ENCODE results near the gene PDE4A. TPM values are rescaled to one million over a fixed set of nuclear protein-coding genes. Genes with fewer than 3 reads are reported as not detected.

Gene PDE4A
- total and polyA plus RNA-seq, 2 of the 13 experiments (the other 11 are each of a cell fraction or from before 2014, with no cell fraction given), result 1.1 to 4.1 TPM

DNA sequence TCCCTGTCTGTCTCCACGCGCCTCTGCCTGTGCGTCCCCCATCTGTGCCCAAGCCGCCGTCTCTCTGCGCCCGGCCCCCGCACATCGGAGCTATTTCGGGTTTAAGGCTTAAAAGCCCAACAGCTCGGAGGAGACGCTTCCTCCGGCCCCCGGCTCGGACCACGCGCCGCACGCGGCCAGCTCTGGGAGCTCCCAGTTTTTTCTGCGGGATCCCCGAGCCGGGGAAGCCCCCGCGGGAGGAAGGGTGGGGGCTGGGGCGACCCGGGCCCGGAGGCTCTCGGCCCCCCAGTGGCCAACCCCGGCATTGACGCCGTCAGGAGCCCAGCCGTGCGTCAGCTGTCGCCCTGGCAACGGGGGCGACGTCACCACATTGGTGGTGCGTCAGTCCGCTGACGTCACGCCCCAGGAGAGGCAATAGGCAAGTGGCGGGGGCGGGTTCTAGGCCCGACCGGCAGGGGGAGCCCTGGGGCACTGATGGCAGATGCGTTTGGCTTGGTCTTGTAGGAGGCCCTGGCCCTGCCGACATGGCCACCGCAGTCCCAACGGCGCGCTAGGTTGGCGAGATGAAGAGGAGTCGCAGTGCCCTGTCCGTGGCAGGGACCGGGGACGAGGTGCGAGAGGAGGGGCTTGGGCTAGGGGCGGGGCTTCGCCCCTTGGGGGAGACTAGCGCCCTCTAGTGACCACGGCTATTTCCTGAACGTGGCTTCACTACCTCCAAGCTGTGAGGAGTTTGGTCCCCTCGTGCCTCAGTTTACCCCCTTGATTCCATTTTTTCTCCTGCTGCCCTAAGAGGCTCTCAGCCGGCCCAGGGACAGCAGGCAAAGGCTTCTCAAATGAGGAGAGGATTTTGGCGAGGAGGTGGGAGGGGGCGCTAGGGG lies 3.7 kb upstream of the PDE4A start (continued):
- no peak; the same call in 1 of the 2 replicates for TF ChIP-seq STAG1 (CRISPR knock-in tag; IDR thresholded peaks at IDR 0.05)
- TF ChIP-seq, protein P1, sequence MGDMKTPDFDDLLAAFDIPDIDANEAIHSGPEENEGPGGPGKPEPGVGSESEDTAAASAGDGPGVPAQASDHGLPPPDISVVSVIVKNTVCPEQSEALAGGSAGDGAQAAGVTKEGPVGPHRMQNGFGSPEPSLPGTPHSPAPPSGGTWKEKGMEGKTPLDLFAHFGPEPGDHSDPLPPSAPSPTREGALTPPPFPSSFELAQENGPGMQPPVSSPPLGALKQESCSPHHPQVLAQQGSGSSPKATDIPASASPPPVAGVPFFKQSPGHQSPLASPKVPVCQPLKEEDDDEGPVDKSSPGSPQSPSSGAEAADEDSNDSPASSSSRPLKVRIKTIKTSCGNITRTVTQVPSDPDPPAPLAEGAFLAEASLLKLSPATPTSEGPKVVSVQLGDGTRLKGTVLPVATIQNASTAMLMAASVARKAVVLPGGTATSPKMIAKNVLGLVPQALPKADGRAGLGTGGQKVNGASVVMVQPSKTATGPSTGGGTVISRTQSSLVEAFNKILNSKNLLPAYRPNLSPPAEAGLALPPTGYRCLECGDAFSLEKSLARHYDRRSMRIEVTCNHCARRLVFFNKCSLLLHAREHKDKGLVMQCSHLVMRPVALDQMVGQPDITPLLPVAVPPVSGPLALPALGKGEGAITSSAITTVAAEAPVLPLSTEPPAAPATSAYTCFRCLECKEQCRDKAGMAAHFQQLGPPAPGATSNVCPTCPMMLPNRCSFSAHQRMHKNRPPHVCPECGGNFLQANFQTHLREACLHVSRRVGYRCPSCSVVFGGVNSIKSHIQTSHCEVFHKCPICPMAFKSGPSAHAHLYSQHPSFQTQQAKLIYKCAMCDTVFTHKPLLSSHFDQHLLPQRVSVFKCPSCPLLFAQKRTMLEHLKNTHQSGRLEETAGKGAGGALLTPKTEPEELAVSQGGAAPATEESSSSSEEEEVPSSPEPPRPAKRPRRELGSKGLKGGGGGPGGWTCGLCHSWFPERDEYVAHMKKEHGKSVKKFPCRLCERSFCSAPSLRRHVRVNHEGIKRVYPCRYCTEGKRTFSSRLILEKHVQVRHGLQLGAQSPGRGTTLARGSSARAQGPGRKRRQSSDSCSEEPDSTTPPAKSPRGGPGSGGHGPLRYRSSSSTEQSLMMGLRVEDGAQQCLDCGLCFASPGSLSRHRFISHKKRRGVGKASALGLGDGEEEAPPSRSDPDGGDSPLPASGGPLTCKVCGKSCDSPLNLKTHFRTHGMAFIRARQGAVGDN (CRISPR knock-in tag; IDR thresholded peaks at IDR 0.05), result peak; percentile 91
- no peak for TF ChIP-seq ZNF12 (CRISPR knock-in tag; IDR thresholded peaks at IDR 0.05)
- TF ChIP-seq ZNF772 (CRISPR knock-in tag; IDR thresholded peaks at IDR 0.05), result no peak
- TF ChIP-seq GATAD1 (CRISPR knock-in tag; IDR thresholded peaks at IDR 0.05), result peak; percentile 50; the same call in 1 of the 2 replicates
- TF ChIP-seq, protein P2, sequence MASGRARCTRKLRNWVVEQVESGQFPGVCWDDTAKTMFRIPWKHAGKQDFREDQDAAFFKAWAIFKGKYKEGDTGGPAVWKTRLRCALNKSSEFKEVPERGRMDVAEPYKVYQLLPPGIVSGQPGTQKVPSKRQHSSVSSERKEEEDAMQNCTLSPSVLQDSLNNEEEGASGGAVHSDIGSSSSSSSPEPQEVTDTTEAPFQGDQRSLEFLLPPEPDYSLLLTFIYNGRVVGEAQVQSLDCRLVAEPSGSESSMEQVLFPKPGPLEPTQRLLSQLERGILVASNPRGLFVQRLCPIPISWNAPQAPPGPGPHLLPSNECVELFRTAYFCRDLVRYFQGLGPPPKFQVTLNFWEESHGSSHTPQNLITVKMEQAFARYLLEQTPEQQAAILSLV (CRISPR knock-in tag; IDR thresholded peaks at IDR 0.05; ENCODE audit: borderline replicate concordance), result peak; percentile 73; the same call in 1 of the 2 replicates
- TF ChIP-seq, protein P3, sequence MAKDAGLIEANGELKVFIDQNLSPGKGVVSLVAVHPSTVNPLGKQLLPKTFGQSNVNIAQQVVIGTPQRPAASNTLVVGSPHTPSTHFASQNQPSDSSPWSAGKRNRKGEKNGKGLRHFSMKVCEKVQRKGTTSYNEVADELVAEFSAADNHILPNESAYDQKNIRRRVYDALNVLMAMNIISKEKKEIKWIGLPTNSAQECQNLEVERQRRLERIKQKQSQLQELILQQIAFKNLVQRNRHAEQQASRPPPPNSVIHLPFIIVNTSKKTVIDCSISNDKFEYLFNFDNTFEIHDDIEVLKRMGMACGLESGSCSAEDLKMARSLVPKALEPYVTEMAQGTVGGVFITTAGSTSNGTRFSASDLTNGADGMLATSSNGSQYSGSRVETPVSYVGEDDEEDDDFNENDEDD (CRISPR knock-in tag; IDR thresholded peaks at IDR 0.05; ENCODE audit: borderline replicate concordance), result peak; percentile 23; the same call in 1 of the 2 replicates
- TF ChIP-seq KLF15 (CRISPR knock-in tag; IDR thresholded peaks at IDR 0.05; ENCODE audit: borderline replicate concordance), result peak; percentile 77; the same call in 1 of the 2 replicates
- TF ChIP-seq TOE1 (CRISPR knock-in tag; IDR thresholded peaks at IDR 0.05), result no peak
- 0 out of 2 replicates have a peak, but pooled peaks have one; percentile 27 for TF ChIP-seq HMG20B (CRISPR knock-in tag; conservative IDR thresholded peaks at IDR 0.05)
- TF ChIP-seq ZNF737 (CRISPR knock-in tag; IDR thresholded peaks at IDR 0.05; ENCODE audit: borderline replicate concordance), result no peak
- TF ChIP-seq, protein P4, sequence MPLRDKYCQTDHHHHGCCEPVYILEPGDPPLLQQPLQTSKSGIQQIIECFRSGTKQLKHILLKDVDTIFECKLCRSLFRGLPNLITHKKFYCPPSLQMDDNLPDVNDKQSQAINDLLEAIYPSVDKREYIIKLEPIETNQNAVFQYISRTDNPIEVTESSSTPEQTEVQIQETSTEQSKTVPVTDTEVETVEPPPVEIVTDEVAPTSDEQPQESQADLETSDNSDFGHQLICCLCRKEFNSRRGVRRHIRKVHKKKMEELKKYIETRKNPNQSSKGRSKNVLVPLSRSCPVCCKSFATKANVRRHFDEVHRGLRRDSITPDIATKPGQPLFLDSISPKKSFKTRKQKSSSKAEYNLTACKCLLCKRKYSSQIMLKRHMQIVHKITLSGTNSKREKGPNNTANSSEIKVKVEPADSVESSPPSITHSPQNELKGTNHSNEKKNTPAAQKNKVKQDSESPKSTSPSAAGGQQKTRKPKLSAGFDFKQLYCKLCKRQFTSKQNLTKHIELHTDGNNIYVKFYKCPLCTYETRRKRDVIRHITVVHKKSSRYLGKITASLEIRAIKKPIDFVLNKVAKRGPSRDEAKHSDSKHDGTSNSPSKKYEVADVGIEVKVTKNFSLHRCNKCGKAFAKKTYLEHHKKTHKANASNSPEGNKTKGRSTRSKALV (CRISPR knock-in tag; IDR thresholded peaks at IDR 0.05), result peak; percentile 92; the same call in 1 of the 2 replicates
- no peak for TF ChIP-seq ZBTB8A (CRISPR knock-in tag; IDR thresholded peaks at IDR 0.05; ENCODE audit: borderline replicate concordance, low read depth)
- TF ChIP-seq IRX3 (CRISPR knock-in tag; IDR thresholded peaks at IDR 0.05; ENCODE audit: borderline replicate concordance, low read depth), result no peak
- peak; percentile 78; the same call in 1 of the 2 replicates for TF ChIP-seq RELA (CRISPR knock-in tag; IDR thresholded peaks at IDR 0.05)
- TF ChIP-seq PHF21A (CRISPR knock-in tag; IDR thresholded peaks at IDR 0.05), result 0 out of 2 replicates have a peak, but pooled peaks have one; percentile 60
